Kidney epithelial cell (primary cell): ENCODE data around the gene UBA7. TPM values are rescaled to one million over a fixed set of nuclear protein-coding genes. Genes with fewer than 3 reads are reported as not detected.

Experiments
- DNase-seq: peaks from one replicate; pipeline ENCODE4 v3.0.0-alpha.2; 2010; ENCODE audit warnings: low read depth
- H3K27me3 ChIP-seq: 2 replicates; pipeline ENCODE4 v1.6.0; 2011; ENCODE audit warnings: low read length; ENCODE audit not compliant: control insufficient read depth, insufficient read depth
- H3K36me3 ChIP-seq: 2 replicates; pipeline ENCODE4 v1.5.1; 2011; ENCODE audit warnings: low read length; ENCODE audit not compliant: control insufficient read depth, insufficient read depth
- H3K4me3 ChIP-seq: 2 replicates; pipeline ENCODE4 v1.5.1; 2011; ENCODE audit warnings: low read depth, mild to moderate bottlenecking, control low read depth, low read length
- CTCF ChIP-seq: IDR thresholded peaks from 2 replicates; pipeline ENCODE4 v1.5.1; 2011; ENCODE audit warnings: mild to moderate bottlenecking, moderate library complexity, low read length, control low read depth, inconsistent platforms; ENCODE audit not compliant: insufficient read depth, poor library complexity, severe bottlenecking
- total RNA-seq: library from RNA; depleted of rRNA; stranded (reverse); fragments of >200 nt; gene quantifications from 2 replicates; pipeline ENCODE4 v1.2.3, GENCODE V29; 2015

The UBA7 gene
- total RNA-seq, 1 donor from 2014 or later, result 6.3 TPM

- no peaks in the 10 kb centered on the region for H3K36me3 ChIP-seq
- no peak for DNase-seq
- H3K4me3 ChIP-seq, result peak within 1 kb of the TSS; percentile 56
- peaks cover 18% of the 10 kb centered on the region for H3K27me3 ChIP-seq
- peak; percentile 96 for TF ChIP-seq CTCF
Observed at GRCh38 chr3:49802719-49803464, 10.9 kb downstream of the UBA7 start, which contains the start of gene INKA1. Gene INKA1, plus strand, starts transcription at chr3:49803261. Its CDS starts 132 bp downstream, at chr3:49803393.

GRCh38 chr3:49801160-49801559 lies 12.6 kb downstream of the UBA7 start:
- no peak for TF ChIP-seq CTCF
- DNase-seq, result no peak
- no peak overlapping the region for H3K4me3 ChIP-seq
- H3K27me3 ChIP-seq, result peaks cover 18% of the 10 kb centered on the region
- H3K36me3 ChIP-seq, result no peaks in the 10 kb centered on the region

DNA sequence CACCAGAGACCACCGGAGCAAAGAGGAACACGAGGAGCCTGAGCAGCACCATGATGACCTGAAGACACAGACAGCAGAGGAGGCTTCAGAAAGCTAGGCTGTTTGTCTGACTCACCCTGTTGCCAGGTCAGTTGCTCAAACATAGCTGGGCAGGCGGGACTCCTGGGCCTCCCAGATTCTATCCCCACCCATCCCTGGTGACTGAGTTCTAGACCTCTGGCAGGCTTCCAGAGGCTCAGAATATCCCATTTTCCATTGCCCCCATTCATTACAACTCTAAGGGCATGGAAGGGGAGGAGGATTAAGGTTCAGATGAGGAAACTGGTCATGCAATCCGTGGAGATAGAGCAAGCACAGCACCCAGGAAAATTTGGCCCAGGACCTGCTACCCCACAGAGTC lies 14.0 kb downstream of the UBA7 start, which contains the start of gene CDHR4:
CDHR4 (minus strand) TSS at position 113 of the 400 bp plus-strand sequence; CDS start at position 52, 61 bp downstream.
- Histone ChIP-seq H3K27me3 (peaks cover 16% of the 10 kb centered on the region), H3K4me3 (no peak within 1 kb of the TSS), H3K36me3 (no peaks in the 10 kb centered on the region)
- no peak for DNase-seq
- TF ChIP-seq CTCF, result no peak

- Histone ChIP-seq H3K4me3 (no peak overlapping the region), H3K27me3 (peaks cover 9% of the 10 kb centered on the region), H3K36me3 (no peaks in the 10 kb centered on the region)
- no peak for TF ChIP-seq CTCF
- DNase-seq, result no peak
Observed at GRCh38 chr3:49799105-49799504, 14.6 kb downstream of the UBA7 start.

DNA sequence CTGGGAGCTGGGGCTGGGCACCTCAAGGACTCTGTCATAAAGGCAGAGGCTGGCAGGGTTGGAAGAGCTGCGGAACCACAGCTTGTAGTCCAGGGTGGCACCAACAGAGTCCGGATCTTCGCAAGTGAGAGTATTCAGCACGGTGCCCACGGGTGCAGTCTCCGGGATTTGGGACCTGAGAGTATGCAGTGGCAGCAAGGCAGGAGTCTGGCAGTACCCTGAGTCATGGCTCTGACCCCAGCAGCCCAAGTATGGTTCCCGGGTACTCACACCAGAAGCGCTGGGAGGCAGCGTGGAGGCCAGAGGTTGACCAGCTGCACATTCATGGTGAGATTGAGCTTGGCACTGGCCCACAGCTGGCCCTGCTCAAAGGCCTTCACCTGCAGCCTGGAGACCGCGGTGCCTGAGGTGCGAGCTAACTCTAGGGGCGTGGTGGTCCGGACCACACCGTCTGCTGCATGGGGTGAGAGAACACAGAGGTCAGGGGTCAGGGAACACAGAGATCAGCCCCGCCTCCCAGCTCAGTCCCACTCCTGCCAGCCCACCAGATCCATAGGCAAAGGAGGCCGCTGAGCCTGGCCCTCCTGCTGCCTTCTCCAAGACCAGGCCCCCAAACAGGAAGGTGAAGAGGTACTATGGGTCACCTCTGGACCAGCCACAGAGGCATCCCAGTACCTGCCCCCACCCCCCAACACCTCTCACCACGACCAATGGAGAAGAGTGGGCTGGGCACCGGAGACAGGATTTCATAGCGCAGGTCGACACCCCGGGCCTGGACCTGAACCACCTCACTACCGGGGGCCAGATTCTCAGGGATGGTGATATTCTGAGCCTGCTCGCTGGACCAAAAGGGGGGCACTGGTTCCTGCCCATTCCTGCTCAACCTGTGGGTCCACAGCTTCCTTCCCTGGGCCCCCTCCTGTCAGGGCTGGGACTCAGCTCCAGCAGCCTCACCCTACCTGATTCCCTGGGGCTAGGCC lies 18.5 kb downstream of the UBA7 start:
- DNase-seq, result no peak
- Histone ChIP-seq H3K36me3 (no peaks in the 10 kb centered on the region), H3K4me3 (no peak overlapping the region), H3K27me3 (no peaks in the 10 kb centered on the region)
- TF ChIP-seq CTCF, result no peak
